ENCODE results near the gene LTC4S. TPM values are rescaled to one million over a fixed set of nuclear protein-coding genes. Genes with fewer than 3 reads are reported as not detected.

Gene LTC4S
- total RNA-seq, 1 experiment from 2014 or later = not detected

DNA sequence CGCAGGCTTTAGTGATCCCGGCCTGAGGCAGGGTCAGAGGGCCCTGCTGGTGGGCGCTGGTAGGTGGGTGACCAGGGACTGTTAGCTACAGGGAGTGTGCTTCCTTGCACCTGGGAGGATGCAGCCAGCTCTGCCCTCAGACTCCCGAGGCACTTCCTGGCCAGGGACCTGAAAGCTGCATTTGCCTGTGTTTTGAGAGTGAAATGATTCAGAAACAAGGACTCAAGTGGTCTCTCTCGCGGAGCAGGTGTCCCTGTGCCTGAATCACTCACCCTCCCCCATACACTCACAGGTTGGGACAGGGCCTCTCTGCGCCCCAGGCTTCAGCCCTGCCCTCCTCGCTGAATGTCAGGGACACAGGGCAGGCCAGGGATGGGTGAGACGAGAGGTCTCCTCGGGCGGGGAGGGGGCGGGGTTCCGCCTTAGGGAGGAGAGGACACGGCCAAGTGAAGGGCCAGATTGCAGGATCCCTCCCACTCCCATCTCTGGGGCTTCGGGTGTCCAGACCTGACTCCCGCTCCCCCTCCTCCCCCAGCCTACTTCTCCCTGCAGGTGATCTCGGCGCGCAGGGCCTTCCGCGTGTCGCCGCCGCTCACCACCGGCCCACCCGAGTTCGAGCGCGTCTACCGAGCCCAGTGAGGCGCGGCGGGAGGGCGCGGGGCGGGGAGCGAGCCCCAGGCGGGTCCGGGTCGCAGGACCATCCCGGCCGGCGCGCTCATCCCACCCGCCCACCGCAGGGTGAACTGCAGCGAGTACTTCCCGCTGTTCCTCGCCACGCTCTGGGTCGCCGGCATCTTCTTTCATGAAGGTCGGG lies 1.5 kb downstream of the LTC4S start:
- DNase-seq (ENCODE audit: low read depth) = no peak

DNA sequence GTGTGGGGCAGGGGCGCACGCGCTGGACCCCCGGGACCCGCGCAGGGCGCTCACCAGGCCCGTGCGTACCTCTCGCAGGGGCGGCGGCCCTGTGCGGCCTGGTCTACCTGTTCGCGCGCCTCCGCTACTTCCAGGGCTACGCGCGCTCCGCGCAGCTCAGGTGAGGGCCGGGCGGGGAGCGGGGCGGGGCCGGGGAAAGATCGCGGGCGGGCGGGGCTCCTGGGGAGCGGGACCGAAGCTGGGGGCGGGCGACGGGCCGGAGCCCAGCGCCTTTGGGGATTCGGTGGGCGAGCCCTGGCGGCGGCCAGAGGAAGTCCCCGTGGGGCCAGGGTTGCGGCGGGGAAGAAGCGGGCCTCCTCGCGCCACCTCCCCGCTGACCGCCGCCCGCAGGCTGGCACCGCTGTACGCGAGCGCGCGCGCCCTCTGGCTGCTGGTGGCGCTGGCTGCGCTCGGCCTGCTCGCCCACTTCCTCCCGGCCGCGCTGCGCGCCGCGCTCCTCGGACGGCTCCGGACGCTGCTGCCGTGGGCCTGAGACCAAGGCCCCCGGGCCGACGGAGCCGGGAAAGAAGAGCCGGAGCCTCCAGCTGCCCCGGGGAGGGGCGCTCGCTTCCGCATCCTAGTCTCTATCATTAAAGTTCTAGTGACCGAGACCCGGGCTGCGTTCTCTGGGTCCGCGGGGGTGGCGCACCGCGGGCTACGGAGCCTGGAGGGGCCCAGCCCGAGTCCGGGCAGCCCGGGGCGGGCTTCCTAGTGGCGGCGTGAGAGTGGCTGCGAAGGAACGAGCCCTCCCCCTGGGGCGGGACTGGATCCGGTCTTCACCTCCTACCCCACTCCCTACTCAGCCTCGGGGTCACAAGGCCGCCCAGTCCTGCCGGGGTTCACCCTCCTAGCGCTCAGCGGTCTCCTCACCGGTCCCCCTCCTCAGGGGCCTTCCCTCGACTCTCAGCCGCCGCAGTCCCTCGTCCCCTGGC lies 2.4 kb downstream of the LTC4S start:
- peak; percentile 92 for DNase-seq (ENCODE audit: low read depth)

DNA sequence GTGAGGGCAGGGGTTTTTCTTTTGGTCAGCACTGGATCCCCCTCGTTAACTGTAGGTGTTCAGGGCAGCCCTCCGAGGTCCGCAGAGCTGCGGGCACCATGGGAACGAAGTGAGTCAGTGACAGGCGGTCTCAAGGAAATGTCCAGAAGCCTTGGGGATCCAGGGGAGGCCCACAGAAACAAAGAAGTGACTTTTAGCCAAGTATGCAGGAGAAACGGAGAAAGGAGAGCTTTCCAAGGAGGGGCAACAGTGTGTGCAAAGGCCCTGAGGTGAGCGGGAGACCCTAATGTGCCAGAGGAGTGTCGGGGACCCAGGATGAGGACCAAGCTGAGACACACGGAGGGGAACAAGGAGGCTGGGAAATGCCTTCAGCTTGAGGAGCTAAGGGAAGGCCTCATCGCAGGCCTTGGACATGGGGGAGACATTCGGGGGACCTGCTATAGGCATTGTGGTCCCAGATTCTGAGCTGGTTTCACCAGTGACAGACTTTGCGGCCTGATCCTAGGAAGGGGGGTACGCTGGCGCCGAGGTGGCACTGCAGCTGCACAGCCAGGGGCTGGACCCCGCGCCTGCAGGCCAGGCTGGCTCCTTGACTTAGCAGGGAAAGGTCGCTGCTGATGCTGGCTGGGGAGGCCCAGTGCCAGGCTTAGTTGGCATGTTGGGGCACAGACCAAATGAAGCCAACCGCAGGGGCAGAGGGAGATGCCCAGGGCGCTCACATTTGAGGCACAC lies 3.3 kb downstream of the LTC4S start:
- no peak for DNase-seq (ENCODE audit: low read depth)

DNA sequence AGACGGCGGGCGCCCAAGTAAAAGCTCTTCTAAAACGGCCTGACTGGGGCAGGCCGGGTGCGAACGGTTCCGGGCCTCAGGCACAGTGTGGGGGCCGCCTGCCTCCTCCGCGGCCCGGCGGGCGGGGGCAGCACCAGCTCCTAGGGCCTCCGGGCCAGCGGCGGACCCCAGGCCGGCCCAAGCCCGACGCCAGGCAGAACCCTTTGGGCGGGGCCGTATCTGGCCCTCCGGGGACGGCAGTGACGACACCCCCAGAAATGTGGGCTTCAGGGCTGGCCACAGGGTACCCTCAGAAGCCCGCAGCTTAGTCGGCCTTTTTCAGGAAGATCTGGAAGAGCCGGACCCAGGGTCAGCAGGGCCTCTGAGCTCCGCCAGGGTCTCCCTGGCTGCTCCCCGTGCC lies 4.0 kb downstream of the LTC4S start:
- no peak for DNase-seq (ENCODE audit: low read depth)

DNA sequence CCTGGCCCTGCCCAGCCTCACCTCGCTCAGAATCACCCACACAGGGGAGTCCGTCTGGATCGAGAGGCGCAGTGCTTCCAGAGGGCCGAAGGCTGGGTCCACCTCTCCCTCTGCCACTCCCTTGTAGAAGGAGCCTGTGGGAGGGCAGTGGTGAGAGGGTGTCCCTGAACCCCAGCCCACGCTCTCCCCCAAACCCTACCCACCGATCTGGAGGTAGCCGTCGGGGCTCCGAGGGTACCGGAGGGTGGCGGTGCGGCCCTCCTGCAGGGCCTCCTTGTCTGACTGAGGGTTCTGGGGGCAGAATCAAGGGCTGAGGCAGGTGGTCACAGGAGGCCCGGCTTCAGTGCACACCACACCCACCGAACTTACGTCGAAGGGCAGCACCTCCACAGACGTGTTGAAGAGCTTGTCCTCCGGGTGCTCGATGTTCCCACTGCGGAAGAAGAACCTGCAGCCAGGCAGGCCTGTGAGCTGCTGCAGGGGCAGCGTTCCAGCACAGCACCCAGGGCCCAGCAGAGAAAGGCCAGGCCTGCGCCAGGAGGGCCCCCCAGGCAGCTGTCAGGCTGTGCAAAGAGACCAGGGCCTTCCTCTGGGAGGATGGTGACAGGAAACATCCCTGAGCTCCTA lies 4.5 kb downstream of the LTC4S start:
- no peak for DNase-seq (ENCODE audit: low read depth)

DNA sequence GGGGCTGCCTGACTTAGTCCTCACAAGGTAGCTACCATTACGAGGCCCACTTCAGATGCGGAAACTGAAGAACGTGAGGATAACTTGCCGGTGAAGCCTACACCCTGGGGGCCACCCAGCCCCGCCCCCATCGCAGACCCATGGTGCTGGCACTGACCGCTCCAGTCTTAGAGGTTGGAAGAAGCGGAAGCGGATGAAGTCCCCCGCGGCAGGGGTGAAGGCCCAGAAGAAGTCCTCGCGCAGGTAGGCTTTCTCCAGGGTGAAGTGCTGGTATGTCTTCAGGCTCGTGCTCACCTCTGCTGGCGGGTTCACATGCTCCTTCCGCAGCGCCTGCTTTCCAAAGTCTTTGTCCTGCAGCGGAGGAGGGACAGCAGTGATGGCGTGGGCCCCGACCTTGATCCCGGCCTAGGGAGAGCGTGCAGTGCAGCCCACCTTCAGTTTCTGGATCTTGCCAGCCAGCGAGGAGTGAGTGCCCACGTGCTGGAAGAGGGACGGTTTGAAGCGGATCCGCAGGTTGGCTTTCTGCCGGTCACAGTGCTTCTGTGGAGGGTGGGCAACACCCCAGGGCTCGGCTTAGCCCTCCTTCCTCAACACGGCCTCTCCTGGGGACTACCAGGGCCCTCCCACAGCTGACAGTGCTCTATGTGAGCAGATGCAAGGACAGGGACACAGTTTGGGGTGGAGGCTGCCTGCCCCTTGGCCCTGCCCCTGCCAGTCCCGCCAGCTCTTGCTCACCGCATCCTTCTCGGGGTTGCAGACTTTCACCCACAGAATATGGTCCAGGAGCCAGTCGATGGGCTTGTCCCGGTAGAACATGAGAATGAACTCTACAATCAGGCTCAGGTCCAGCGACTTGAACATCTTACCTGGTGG lies 5.2 kb downstream of the LTC4S start:
- no peak for DNase-seq (ENCODE audit: low read depth)

DNA sequence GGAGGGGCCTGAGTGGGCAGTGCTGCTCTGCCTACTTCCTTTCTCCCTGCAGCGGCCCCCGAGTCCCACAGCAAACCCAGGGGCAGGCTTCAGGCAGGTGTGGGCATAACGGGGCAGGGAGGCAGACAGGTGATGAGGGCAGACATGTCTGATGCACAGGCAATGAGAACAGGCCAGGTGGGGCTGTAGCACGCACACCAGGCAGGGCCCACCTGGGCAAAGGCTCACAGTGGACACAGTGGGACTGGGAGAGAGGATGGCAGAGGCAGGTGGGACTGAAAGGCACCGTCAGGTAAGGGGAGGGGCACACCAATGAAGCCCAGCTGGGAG lies 5.8 kb downstream of the LTC4S start:
- DNase-seq (ENCODE audit: low read depth) = no peak

DNA sequence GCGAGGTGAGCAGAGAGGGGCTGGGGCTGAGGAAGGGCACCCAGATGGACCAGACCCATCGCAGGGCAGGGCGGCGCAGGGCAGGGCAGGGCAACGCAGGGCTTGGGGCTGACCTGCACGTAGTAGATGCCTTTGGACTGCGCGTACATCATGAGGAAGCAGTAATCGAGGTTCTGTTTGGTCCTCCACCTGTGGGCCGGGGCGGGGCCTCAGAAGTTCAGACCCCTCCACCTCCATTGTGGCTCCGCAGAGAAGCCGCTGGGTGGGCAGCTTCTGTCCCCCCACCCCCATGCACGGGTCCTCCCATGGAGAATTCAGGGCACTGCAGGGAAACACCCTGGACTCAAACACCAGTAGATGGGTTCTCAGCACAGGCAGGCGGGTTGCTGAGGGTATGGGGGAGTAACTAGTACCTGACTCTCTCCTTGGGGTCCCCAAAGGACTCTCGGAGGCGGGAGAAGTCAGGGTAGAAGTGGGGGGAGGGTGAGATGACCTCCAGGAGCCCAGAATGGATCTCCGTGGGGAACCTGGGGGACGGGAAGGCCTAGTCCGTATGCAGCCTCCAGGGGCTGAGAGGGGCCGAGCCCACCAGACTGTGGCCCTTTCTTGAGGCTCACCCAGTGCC lies 6.4 kb downstream of the LTC4S start:
- no peak for DNase-seq (ENCODE audit: low read depth)

DNA sequence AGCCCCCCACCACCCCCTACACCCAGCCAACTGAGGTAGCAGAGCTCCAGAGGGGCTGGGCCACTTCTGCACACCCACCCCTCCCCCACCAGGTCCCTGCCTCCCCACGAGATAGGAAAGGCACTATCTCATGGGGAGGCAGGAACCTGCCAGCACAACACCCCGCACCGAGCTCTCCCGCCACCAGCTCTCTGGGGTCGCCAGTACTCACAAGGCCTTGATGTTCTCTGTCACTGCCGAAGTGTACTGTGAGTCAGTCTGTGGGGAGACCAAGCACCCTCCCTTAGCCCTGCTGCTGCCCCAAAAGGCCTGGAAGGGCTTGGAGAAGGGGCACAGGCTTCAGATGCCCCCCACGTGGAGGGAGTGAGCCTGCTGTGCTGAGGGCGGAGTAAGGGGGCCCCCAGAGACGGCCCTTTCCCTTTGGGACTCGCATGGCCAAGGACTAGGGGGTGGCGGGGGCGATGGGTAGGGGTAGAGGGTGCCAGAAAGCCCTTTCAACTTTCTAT lies 7.0 kb downstream of the LTC4S start:
- DNase-seq (ENCODE audit: low read depth) = no peak

DNA sequence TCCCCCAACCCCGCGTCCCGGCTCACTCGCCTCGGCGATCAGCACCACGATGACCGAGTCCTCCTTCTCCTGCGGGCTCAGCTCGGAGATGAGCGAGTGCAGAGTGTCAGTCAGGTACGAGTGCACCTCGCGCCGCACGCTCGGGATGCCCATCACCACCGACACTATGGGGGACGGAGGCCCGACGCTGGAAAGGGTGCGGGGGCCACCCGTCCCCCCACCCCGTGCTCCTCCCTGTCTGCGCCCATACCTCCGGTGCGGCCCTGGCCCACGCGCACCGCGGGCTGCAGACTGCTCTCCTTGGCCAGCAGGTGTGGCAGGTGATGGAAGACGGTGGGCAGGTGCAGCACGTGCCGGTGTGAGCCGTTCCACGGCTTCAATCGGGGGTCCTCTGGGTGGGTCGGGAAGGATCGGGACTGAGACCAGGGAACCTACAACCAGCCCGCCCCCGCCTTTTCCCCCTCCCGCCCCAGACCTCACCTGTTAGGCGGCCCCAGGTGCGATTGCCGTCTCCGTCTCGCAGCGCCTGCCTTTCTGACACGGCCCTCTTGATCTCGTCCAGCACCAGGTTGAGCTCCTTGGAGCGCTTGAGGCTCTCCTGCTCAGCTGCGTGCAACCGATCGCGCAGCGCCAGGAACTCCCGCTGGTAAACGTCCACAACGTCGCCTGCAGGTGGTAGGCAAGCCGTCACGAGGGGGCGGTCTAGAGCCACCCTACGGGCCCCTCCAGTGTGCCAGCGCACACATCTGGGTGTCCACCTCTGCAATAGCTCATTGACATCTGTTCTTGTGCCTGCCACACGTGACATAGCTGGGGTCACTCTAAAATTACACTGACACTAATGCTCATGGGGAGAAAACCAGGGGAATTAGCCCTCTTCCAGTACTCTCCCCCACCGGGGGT lies 7.8 kb downstream of the LTC4S start:
- no peak for DNase-seq (ENCODE audit: low read depth)

DNA sequence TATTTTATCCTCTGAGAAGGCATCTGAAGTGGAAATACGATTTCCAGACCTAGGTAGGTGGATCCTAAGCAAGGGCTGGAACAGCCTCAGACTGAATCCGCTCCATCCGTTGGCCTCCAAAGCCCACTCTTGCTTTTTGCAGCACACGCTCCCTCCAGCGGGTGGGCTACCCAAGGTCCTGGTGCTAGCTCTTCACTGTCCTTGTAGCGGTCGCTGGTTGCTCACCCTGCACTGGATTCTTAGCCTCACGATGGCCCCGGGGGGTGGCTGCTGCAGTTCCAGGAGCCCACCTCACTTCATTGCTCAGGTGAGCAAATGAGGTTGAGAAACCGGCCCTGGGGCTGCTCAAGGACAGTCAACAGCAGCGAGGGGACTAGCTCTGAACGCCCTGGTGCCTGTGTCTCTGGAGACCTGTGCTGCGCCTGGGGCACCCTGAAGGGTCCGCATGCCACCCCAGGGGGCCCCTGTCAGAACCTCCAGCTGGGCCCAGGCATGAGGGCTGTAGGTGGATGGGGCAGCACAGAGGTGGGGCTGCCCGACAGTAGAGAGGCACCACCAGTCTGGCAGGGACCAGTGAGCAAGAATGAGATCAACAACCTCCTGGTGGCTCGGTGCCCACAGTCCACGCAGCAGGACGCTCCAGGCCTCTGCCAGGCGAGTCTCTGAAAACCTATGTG lies 8.6 kb downstream of the LTC4S start:
- no peak for DNase-seq (ENCODE audit: low read depth)

DNA sequence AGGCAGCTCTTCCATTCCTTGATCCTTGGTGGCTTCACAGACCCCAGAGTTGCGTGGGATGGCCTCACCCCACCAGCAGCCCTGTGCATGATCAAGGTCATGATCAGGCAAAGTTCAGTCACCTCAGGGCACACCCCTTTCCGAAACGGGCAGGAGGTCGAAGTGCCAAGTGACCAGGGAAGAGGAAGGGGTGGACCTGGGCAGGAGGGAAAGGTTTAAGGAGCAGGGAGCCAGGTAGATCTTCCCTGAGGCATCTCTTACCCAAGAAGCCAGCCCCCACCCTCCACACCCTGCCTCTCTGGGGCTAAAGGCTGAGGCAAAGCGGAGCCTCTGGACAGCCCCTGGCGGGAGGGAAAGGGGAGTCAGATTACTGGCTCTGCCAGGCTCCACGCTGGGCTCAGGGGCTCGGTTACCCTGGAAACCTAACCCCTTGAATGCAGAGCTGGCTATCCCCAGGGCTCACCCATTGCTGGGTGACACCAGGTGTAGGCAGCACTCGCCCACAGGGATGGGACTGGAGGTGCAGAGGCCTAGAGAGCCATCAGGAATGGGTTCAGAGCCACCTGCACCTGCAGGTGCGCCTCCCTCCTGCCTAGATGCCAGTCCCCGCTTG lies 9.3 kb downstream of the LTC4S start:
- DNase-seq (ENCODE audit: low read depth) = no peak

DNA sequence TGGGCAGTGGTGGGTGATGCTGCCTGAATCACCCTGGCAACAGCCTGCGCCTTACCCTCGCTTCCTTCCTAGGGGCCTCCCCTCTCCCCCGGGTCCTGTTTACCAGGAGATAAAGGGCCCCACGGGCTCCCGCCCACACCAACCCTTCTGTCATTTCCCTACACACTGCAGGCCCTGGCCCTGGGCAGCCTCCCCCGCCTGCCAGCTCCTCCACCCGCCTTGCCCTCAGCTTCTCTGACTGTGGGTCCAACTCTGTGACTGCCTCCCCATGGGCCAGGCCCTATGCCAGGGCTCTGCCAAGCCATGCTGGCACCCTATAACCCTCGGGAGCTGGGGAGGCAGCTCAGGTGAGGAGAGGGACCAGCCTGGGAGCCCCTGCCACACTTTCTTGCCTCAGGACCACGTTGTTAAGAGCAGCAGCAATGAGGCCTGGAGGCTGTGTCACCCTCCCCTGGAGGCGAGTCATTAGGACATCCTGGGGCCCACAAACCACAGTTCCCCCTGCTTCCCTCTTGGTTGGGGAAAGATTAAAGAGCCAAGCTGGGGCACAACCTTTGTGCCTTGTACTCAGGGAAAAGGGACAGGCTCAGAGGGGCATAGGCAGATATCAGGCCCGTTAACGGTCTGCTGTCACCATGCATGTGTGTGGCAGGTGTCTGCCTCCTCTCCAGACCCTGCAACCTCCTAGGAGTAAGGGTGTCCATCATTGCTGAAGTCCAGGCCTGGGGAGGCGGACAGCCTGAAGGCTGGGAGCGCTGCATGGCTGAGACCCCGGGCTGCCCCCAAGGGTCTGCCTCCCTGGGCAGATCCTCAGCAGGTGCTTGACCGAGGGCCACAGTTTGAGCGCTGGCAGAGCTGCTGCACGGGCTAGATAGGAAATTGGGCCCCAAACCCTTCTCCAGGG lies 10.1 kb downstream of the LTC4S start:
- peak; percentile 52 for DNase-seq (ENCODE audit: low read depth)

DNA sequence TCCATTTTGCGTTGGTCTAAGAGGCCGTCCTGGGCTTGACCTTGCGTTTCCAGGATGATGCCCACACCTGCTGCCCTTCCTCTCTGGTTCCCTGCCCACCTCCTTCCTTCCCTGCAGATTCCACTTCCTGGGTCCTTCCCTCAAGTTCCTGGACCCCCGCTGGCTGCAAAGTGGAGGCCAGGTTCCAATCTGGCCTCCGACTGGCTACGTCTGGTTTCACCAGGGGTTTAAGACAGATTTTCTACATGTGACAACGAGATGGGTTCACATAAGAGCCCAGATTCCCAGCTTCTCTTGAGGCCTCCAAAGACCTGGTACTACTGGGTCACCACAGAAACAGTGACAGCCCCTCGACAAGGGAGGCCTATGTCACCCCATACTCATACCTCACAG lies 10.8 kb downstream of the LTC4S start:
- no peak for DNase-seq (ENCODE audit: low read depth)

DNA sequence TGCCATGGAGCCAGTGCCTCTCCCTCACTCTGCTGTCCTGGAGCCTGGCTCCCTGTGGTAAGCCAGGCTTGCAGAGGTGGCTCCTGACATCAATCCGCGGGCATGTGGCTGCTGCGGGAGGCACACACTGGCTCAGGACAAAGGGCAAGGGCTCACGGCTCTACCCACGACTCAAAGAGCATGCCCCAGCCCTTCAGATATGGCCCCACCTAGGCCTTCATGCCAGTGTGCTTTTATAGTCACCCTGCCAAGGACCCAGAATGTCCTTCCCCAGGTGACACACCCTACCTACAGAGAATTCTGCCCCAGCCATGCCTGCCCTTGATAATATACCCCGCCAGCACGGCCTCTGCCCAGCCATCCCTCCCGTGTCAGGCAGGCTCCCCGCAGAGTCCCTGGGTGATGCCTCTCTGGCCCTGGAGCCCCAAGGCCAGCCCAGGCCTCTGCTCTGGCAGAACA lies 11.3 kb downstream of the LTC4S start:
- DNase-seq (ENCODE audit: low read depth) = no peak

DNA sequence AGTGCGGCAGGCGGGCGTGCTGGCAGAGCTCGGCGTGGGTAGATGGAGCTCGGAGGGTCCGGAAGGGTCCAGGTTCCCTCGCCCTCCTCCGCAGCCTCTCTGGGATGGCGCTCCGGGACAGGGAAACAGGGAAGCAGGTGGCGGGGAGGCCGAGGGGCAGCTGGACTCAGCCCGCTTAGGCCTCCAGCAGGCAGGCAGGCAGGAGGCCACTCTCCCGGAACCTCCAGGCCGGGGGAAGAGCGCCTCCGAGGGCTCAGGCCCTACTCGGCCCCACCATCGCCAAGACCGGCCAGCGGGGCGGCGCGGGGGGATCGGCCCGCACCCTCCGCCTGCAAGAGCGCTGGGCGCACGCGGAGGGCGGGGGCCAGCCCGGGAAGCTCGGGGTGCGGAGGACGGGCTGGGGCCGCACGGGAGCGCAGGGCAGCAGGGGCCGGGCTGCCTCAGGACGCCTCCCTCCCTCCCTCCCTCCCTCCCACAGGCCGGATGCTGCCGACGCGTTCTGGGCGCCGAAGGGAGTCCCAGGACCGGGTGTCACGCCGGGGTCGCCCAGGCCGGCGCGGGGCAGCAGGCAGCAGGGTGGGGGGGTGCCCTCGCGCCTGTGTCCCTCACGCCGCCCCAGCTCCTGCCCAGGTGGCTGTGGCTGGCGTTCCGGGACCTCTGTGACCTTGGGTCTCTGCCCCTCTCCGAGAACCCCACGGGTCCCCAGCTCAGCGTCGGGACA lies 11.9 kb downstream of the LTC4S start:
- peak; percentile 58 for DNase-seq (ENCODE audit: low read depth)
